ENCODE data around the gene KRT222. TPM values are rescaled to one million over a fixed set of nuclear protein-coding genes. Genes with fewer than 3 reads are reported as not detected.

Gene KRT222
- total RNA-seq, 1 experiment from 2014 or later, result not detected

GRCh38 chr17:40679523-40679907, 14.5 kb upstream of the KRT222 start:
- Histone ChIP-seq H3K9me3 (ENCODE audit: low read depth, low read length, poor library complexity, severe bottlenecking) (no peaks in the 10 kb centered on the region), H3K4me3 (ENCODE audit: low read depth, low read length, poor library complexity, severe bottlenecking) (no peak overlapping the region), H3K27ac (ENCODE audit: low read depth, low read length, poor library complexity, severe bottlenecking) (no peak overlapping the region), H3K4me1 (ENCODE audit: insufficient read depth, low read length, poor library complexity, severe bottlenecking) (no peaks in the 10 kb centered on the region), H3K36me3 (ENCODE audit: insufficient read depth, low read length, poor library complexity, severe bottlenecking) (no peaks in the 10 kb centered on the region), H3K27me3 (replicated peaks; ENCODE audit: insufficient read depth, low read depth, low read length, poor library complexity) (no peaks in the 10 kb centered on the region)
- CTCF ChIA-PET, result no interaction called here
- no TSS peak for BruUV-seq (replicated peaks)
- TF ChIP-seq CTCF (conservative IDR thresholded peaks at IDR 0.05; ENCODE audit: low read depth, low read length) (no peak), EZH2 (IDR thresholded peaks at IDR 0.05; ENCODE audit: borderline replicate concordance, low read depth, low read length, poor library complexity, severe bottlenecking) (no peak)
- intact Hi-C loops (cut with micrococcal nuclease; ENCODE audit: unreplicated experiment), result no loop called here
- no peak for DNase-seq (ENCODE audit: low spot score)
- POLR2A ChIA-PET (ENCODE audit: low non-redundant PET), result no interaction called here

- Histone ChIP-seq H3K4me1 (ENCODE audit: insufficient read depth, low read length, poor library complexity, severe bottlenecking) (no peaks in the 10 kb centered on the region), H3K9me3 (ENCODE audit: low read depth, low read length, poor library complexity, severe bottlenecking) (no peaks in the 10 kb centered on the region), H3K4me3 (ENCODE audit: low read depth, low read length, poor library complexity, severe bottlenecking) (no peak overlapping the region), H3K36me3 (ENCODE audit: insufficient read depth, low read length, poor library complexity, severe bottlenecking) (no peaks in the 10 kb centered on the region), H3K27me3 (replicated peaks; ENCODE audit: insufficient read depth, low read depth, low read length, poor library complexity) (peaks cover under 1% of the 10 kb centered on the region), H3K27ac (ENCODE audit: low read depth, low read length, poor library complexity, severe bottlenecking) (no peak overlapping the region)
- intact Hi-C loops (cut with micrococcal nuclease; ENCODE audit: unreplicated experiment), result no loop called here
- TF ChIP-seq EZH2 (IDR thresholded peaks at IDR 0.05; ENCODE audit: borderline replicate concordance, low read depth, low read length, poor library complexity, severe bottlenecking) (no peak), CTCF (conservative IDR thresholded peaks at IDR 0.05; ENCODE audit: low read depth, low read length) (no peak)
- ChIA-PET POLR2A (ENCODE audit: low non-redundant PET) (no interaction called here), CTCF (no interaction called here)
- BruUV-seq (replicated peaks), result no TSS peak
- DNase-seq (ENCODE audit: low spot score), result no peak
Measured at GRCh38 chr17:40678902-40679522, 14.0 kb upstream of the KRT222 start.

GRCh38 chr17:40675905-40676304, 10.9 kb upstream of the KRT222 start:
- Histone ChIP-seq H3K36me3 (ENCODE audit: insufficient read depth, low read length, poor library complexity, severe bottlenecking) (no peaks in the 10 kb centered on the region), H3K4me3 (ENCODE audit: low read depth, low read length, poor library complexity, severe bottlenecking) (no peak overlapping the region), H3K27ac (ENCODE audit: low read depth, low read length, poor library complexity, severe bottlenecking) (no peak overlapping the region), H3K9me3 (ENCODE audit: low read depth, low read length, poor library complexity, severe bottlenecking) (no peaks in the 10 kb centered on the region), H3K4me1 (ENCODE audit: insufficient read depth, low read length, poor library complexity, severe bottlenecking) (no peaks in the 10 kb centered on the region), H3K27me3 (replicated peaks; ENCODE audit: insufficient read depth, low read depth, low read length, poor library complexity) (peaks cover 2% of the 10 kb centered on the region)
- DNase-seq (ENCODE audit: low spot score), result no peak
- TF ChIP-seq CTCF (conservative IDR thresholded peaks at IDR 0.05; ENCODE audit: low read depth, low read length) (no peak), EZH2 (IDR thresholded peaks at IDR 0.05; ENCODE audit: borderline replicate concordance, low read depth, low read length, poor library complexity, severe bottlenecking) (no peak)
- intact Hi-C loops (cut with micrococcal nuclease; ENCODE audit: unreplicated experiment), result no loop called here
- ChIA-PET CTCF (no interaction called here), POLR2A (ENCODE audit: low non-redundant PET) (no interaction called here)
- BruUV-seq (replicated peaks), result no TSS peak
